ENCODE results near the gene AHCYL1. TPM values are rescaled to one million over a fixed set of nuclear protein-coding genes. Genes with fewer than 3 reads are reported as not detected.

The AHCYL1 gene
- total and polyA plus RNA-seq, 4 donors: 24.9 to 40.7 (median 30.3) TPM

DNA sequence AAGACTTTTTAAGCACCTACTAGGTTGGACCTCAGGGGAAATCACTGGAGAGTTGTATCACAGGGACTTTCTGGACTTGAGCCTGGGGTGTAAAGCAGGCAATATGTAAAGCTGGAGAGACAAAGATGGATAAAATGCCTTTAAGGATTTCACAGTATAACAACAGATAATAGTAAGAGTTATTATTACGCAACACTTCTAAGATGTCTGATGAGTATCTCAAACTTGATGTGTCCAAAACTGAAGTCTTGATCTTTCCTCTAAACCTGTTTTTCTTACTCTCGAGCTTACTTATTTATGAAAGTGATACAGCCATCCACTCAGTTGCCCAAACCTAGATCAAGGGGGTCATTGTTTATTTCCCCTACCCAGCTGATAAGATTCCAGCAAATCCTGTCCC lies 47.8 kb downstream of the AHCYL1 start:
- no peak overlapping the region for H3K9ac ChIP-seq (ENCODE audit: low read depth in 1 of 2, low read length in 2 of 2)
- TF ChIP-seq RXRA (IDR thresholded peaks at IDR 0.05) (no peak), REST (IDR thresholded peaks at IDR 0.05) (no peak), FOXA1 (IDR thresholded peaks at IDR 0.05) (no peak), MAX (IDR thresholded peaks at IDR 0.05) (no peak), RAD21 (IDR thresholded peaks at IDR 0.05) (no peak), HNF4A (conservative IDR thresholded peaks at IDR 0.05) (no peak), YY1 (IDR thresholded peaks at IDR 0.05) (no peak), SP1 (IDR thresholded peaks at IDR 0.05) (no peak), JUND (IDR thresholded peaks at IDR 0.05) (no peak), FOXA2 (IDR thresholded peaks at IDR 0.05) (no peak)
- H3K9me3 ChIP-seq (ENCODE audit: control insufficient read depth in 4 of 4, low read length in 3 of 4): no peaks in the 10 kb centered on the region
- no peaks in the 10 kb centered on the region for H3K36me3 ChIP-seq (ENCODE audit: control insufficient read depth in 4 of 4, insufficient read depth in 3 of 4, low read depth in 1 of 4, low read length in 3 of 4)
- no peak overlapping the region for H3K4me3 ChIP-seq (ENCODE audit: low read depth in 1 of 3, low read length in 3 of 3)
- peaks cover 5 to 26% (median 17%) of the 10 kb centered on the region in 4 donors for H3K4me1 ChIP-seq (ENCODE audit: control insufficient read depth in 4 of 4, insufficient read depth in 4 of 4, low read length in 3 of 4)
- no peak for DNase-seq (ENCODE audit: low spot score)
- H3K27me3 ChIP-seq (ENCODE audit: control insufficient read depth in 4 of 4, insufficient read depth in 4 of 4, low read length in 3 of 4): no peaks in the 10 kb centered on the region
- WGBS: 92% methylated on average over 2 of the region's 2 CpGs
- no peak overlapping the region for H3K27ac ChIP-seq (ENCODE audit: low read depth in 1 of 2, low read length in 2 of 2)

DNA sequence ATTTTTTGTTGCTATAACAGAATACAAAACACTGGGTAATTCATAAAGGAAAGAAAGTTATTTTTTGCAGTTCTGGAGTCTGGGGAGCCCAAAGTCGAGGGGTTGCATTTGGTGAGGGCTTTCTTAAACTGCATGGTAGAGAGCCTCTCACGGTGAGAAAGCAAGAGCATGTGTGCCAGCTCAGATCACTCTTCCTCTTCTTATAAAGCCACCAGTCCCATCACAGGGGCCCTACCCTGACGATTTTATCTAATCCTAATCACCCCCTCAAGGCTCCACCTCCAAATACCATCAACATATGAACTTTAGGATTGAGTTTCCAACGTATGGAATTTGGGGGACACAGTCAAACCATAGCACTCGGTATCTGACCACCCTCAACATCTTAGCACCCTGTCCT lies 48.9 kb downstream of the AHCYL1 start:
- Histone ChIP-seq H3K9me3 (ENCODE audit: control insufficient read depth in 4 of 4, low read length in 3 of 4) (no peaks in the 10 kb centered on the region), H3K4me1 (ENCODE audit: control insufficient read depth in 4 of 4, insufficient read depth in 4 of 4, low read length in 3 of 4) (peaks cover 5 to 26% (median 17%) of the 10 kb centered on the region in 4 donors), H3K9ac (ENCODE audit: low read depth in 1 of 2, low read length in 2 of 2) (no peak overlapping the region), H3K27ac (ENCODE audit: low read depth in 1 of 2, low read length in 2 of 2) (no peak overlapping the region), H3K27me3 (ENCODE audit: control insufficient read depth in 4 of 4, insufficient read depth in 4 of 4, low read length in 3 of 4) (no peaks in the 10 kb centered on the region), H3K4me3 (ENCODE audit: low read depth in 1 of 3, low read length in 3 of 3) (no peak overlapping the region), H3K36me3 (ENCODE audit: control insufficient read depth in 4 of 4, insufficient read depth in 3 of 4, low read depth in 1 of 4, low read length in 3 of 4) (peaks cover 0 to 6% (median 4%) of the 10 kb centered on the region in 4 donors)
- 92% methylated on average over 5 of the region's 5 CpGs for WGBS
- TF ChIP-seq FOXA1 (IDR thresholded peaks at IDR 0.05): no peak
- TF ChIP-seq NR2F2 (IDR thresholded peaks at IDR 0.05): no peak
- TF ChIP-seq ATF3 (IDR thresholded peaks at IDR 0.05): no peak
- TF ChIP-seq TAF1 (conservative IDR thresholded peaks at IDR 0.05): no peak
- no peak for TF ChIP-seq REST (IDR thresholded peaks at IDR 0.05)
- TF ChIP-seq FOXA2 (IDR thresholded peaks at IDR 0.05): no peak
- TF ChIP-seq EGR1 (IDR thresholded peaks at IDR 0.05; ENCODE audit: low read depth in 2 of 2): no peak
- no peak for TF ChIP-seq HNF4G (IDR thresholded peaks at IDR 0.05)
- TF ChIP-seq JUND (IDR thresholded peaks at IDR 0.05): no peak
- TF ChIP-seq YY1 (IDR thresholded peaks at IDR 0.05): no peak
- DNase-seq (ENCODE audit: low spot score): no peak
